Measurements from ENCODE around the gene GSC2. TPM values are rescaled to one million over a fixed set of nuclear protein-coding genes. Genes with fewer than 3 reads are reported as not detected.

GSC2 gene
- polyA plus RNA-seq, 3 donors: not detected

GRCh38 chr22:19175602-19176174 lies 25.6 kb upstream of the GSC2 start:
- Histone ChIP-seq H2AFZ (ENCODE audit: insufficient read depth, low read depth, low read length, poor library complexity, severe bottlenecking) (no peak overlapping the region), H3K9ac (ENCODE audit: insufficient read depth, low read length, poor library complexity, severe bottlenecking) (no peak overlapping the region), H3K4me1 (ENCODE audit: control insufficient read depth in 1 of 2, insufficient read depth in 2 of 2, low read length in 2 of 2) (peaks cover 54 to 68% of the 10 kb centered on the region in 2 donors), H3K9me3 (replicated peaks in 1 of 2; ENCODE audit: control insufficient read depth in 1 of 2, insufficient read depth in 1 of 2, low read length in 2 of 2) (no peaks in the 10 kb centered on the region), H3K36me3 (replicated peaks in 1 of 2; ENCODE audit: control insufficient read depth in 1 of 2, insufficient read depth in 2 of 2, low read length in 2 of 2) (no peaks in the 10 kb centered on the region), H3K4me2 (replicated peaks; ENCODE audit: extremely low read depth, low read length, poor library complexity, severe bottlenecking) (no peak overlapping the region), H3K27me3 (ENCODE audit: control insufficient read depth in 2 of 2, insufficient read depth in 2 of 2, low read length in 2 of 2) (peaks cover 0 to 4% of the 10 kb centered on the region in 2 donors), H3K79me2 (ENCODE audit: insufficient read depth, low read length) (peaks cover 24% of the 10 kb centered on the region), H3K27ac (ENCODE audit: low read depth in 1 of 2, low read length in 2 of 2) (no peak overlapping the region), H4K20me1 (ENCODE audit: insufficient read depth, low read length) (peaks cover 14% of the 10 kb centered on the region), H3K4me3 (replicated peaks in 1 of 3; ENCODE audit: low read depth in 2 of 3, low read length in 3 of 3) (no peak overlapping the region)
- intact Hi-C loops (cut with micrococcal nuclease): loop anchor here in 1 of 2 donors (5.0 kb wide), 1 partner anchor 117 kb away; the partner anchor contains the start of gene CLTCL1
- Mint-ChIP-seq H3K27ac (peak overlapping the region in 1 of 7 donors; percentile 61), H3K9me3 (no peaks in the 10 kb centered on the region), H3K36me3 (no peaks in the 10 kb centered on the region), H3K4me1 (peaks cover 45% of the 10 kb centered on the region), H3K27me3 (ENCODE audit: low read depth in 3 of 3) (peaks cover 3 to 6% (median 4%) of the 10 kb centered on the region in 3 donors), H3K4me3 (no peak overlapping the region)
- 86% methylated on average over 18 of the region's 21 CpGs for WGBS (ENCODE audit: insufficient coverage)
- no peak for DNase-seq
- no peak for TF ChIP-seq CTCF (IDR thresholded peaks at IDR 0.05)

GRCh38 chr22:19175026-19175601 lies 25.0 kb upstream of the GSC2 start:
- H3K27me3 ChIP-seq (ENCODE audit: control insufficient read depth in 2 of 2, insufficient read depth in 2 of 2, low read length in 2 of 2): peaks cover 6 to 10% of the 10 kb centered on the region in 2 donors
- peaks cover 56 to 72% of the 10 kb centered on the region in 2 donors for H3K4me1 ChIP-seq (ENCODE audit: control insufficient read depth in 1 of 2, insufficient read depth in 2 of 2, low read length in 2 of 2)
- H3K9ac ChIP-seq (ENCODE audit: insufficient read depth, low read length, poor library complexity, severe bottlenecking): no peak overlapping the region
- no peak for DNase-seq
- TF ChIP-seq CTCF (IDR thresholded peaks at IDR 0.05): no peak
- H4K20me1 ChIP-seq (ENCODE audit: insufficient read depth, low read length): peaks cover 14% of the 10 kb centered on the region
- H3K9me3 ChIP-seq (replicated peaks in 1 of 2; ENCODE audit: control insufficient read depth in 1 of 2, insufficient read depth in 1 of 2, low read length in 2 of 2): no peaks in the 10 kb centered on the region
- peak overlapping the region in 1 of 2 donors; percentile 64 for H3K27ac ChIP-seq (ENCODE audit: low read depth in 1 of 2, low read length in 2 of 2)
- peaks cover 24% of the 10 kb centered on the region for H3K79me2 ChIP-seq (ENCODE audit: insufficient read depth, low read length)
- no peak overlapping the region for H3K4me3 Mint-ChIP-seq
- peaks cover 9 to 11% (median 10%) of the 10 kb centered on the region in 3 donors for H3K27me3 Mint-ChIP-seq (ENCODE audit: low read depth in 3 of 3)
- no peak overlapping the region for H3K4me2 ChIP-seq (replicated peaks; ENCODE audit: extremely low read depth, low read length, poor library complexity, severe bottlenecking)
- H3K36me3 ChIP-seq (replicated peaks in 1 of 2; ENCODE audit: control insufficient read depth in 1 of 2, insufficient read depth in 2 of 2, low read length in 2 of 2): no peaks in the 10 kb centered on the region
- H3K4me3 ChIP-seq (replicated peaks in 1 of 3; ENCODE audit: low read depth in 2 of 3, low read length in 3 of 3): no peak overlapping the region
- no peak overlapping the region for H2AFZ ChIP-seq (ENCODE audit: insufficient read depth, low read depth, low read length, poor library complexity, severe bottlenecking)
- WGBS (ENCODE audit: insufficient coverage): 98% methylated on average over 5 of the region's 7 CpGs
- intact Hi-C loops (cut with micrococcal nuclease): loop anchor here in 1 of 2 donors (5.0 kb wide), 1 partner anchor 117 kb away; the partner anchor contains the start of gene CLTCL1
- peaks cover 0 to 4% (median 0%) of the 10 kb centered on the region in 7 donors for H3K9me3 Mint-ChIP-seq
- no peak overlapping the region for H3K27ac Mint-ChIP-seq
- H3K36me3 Mint-ChIP-seq: no peaks in the 10 kb centered on the region
- peaks cover 51% of the 10 kb centered on the region for H3K4me1 Mint-ChIP-seq
